Thyroid gland (tissue), 4 donors: Measurements from ENCODE around the gene SLC22A5.

Source experiments
- POLR2A ChIP-seq, 2 donors: fragments of 450-650 bp; IDR thresholded peaks; one replicate each; pipeline ENCODE4 v1.6.1; 2017; ENCODE audit warnings: antibody characterized with exemption in 2 of 2, mild to moderate bottlenecking in 2 of 2, moderate library complexity in 1 of 2
- TF ChIP-seq, protein P1 (sequence below), 6 experiments: fragments of 200-600 bp in 3 of 6; fragments of 450-650 bp in 3 of 6; sonication (generic) in 3 of 6; IDR thresholded peaks; one replicate each; pipeline ENCODE4 v1.5.1; 2016 to 2019; ENCODE audit warnings: antibody characterized with exemption in 6 of 6, mild to moderate bottlenecking in 2 of 6, inconsistent platforms in 1 of 6, moderate library complexity in 1 of 6

DNA sequence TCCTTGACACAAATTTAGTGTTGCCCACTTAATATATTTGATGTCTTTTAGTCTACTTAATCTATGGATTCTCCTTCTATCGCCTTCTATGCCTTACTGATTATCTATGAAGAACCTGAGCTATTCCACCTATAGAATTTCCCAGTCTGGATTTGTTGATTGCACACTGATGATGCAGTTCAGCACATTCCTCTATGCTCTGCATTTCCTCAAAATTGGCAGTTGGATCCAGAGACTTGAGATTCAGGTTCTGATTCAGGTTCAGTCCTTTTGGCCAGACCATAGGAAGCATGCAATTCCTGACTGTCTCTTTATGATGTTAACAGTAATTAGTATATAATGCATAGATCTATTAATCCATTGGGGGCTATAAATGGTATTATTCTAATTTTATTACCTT lies 13.8 kb downstream of the SLC22A5 start:
- TF ChIP-seq, protein P1, sequence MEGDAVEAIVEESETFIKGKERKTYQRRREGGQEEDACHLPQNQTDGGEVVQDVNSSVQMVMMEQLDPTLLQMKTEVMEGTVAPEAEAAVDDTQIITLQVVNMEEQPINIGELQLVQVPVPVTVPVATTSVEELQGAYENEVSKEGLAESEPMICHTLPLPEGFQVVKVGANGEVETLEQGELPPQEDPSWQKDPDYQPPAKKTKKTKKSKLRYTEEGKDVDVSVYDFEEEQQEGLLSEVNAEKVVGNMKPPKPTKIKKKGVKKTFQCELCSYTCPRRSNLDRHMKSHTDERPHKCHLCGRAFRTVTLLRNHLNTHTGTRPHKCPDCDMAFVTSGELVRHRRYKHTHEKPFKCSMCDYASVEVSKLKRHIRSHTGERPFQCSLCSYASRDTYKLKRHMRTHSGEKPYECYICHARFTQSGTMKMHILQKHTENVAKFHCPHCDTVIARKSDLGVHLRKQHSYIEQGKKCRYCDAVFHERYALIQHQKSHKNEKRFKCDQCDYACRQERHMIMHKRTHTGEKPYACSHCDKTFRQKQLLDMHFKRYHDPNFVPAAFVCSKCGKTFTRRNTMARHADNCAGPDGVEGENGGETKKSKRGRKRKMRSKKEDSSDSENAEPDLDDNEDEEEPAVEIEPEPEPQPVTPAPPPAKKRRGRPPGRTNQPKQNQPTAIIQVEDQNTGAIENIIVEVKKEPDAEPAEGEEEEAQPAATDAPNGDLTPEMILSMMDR (IDR thresholded peaks at IDR 0.05): no peak
- no peak for TF ChIP-seq POLR2A (IDR thresholded peaks at IDR 0.05)
